Endothelial cell of umbilical vein (primary cell): ENCODE data around the gene KRT37. TPM values are rescaled to one million over a fixed set of nuclear protein-coding genes. Genes with fewer than 3 reads are reported as not detected.

Experiments used
- BruUV-seq: library from RNA; stranded (reverse); fragments of 400-500 nt; replicated peaks from 2 replicates; lab custom pipeline; 2021; lab: Mats Ljungman, UMichigan
- CTCF ChIA-PET: fragments of 300-600, 350-600 bp; sonication (Branson Sonifier 250); formaldehyde crosslinking; loops from one replicate; lab custom pipeline; 2021; ENCODE audit warnings: antibody characterized with exemption, inconsistent platforms; lab: Charles Lee
- POLR2A ChIA-PET: fragments of 300-600, 350-600 bp; sonication (Branson Sonifier 250); formaldehyde crosslinking; loops from one replicate; lab custom pipeline; 2021; ENCODE audit warnings: antibody characterized with exemption, inconsistent platforms; lab: Charles Lee
- DNase-seq: peaks from one replicate; pipeline ENCODE4 v3.0.0-alpha.2; 2011; ENCODE audit warnings: low read depth, low spot score
- FAIRE-seq: peaks from 2 replicates; lab custom pipeline; 2011; peaks lifted over from hg19 to GRCh38; lab: Jason Lieb, UNC
- H2AFZ ChIP-seq: 2 replicates; pipeline ENCODE4 v1.6.0; 2012; ENCODE audit warnings: low read depth, low read length, control low read depth, inconsistent platforms
- H3K27ac ChIP-seq: 2 replicates; pipeline ENCODE4 v1.5.1; 2011; ENCODE audit warnings: low read depth, mild to moderate bottlenecking, control low read depth, low read length, moderate library complexity; ENCODE audit not compliant: insufficient read depth
- H3K27me3 ChIP-seq, 2 experiments: 2 replicates each; pipeline versions ENCODE4 v1.6.0 to v1.6.1; 2011; ENCODE audit warnings: low read length in 2 of 2, mixed read lengths in 1 of 2; ENCODE audit not compliant: control insufficient read depth in 2 of 2, insufficient read depth in 2 of 2
- H3K36me3 ChIP-seq, 2 experiments: 2 replicates in 1 of 2; 3 replicates in 1 of 2; pipeline ENCODE4 v1.5.1; 2011; ENCODE audit warnings: low read length in 2 of 2, mild to moderate bottlenecking in 1 of 2, moderate library complexity in 1 of 2; ENCODE audit not compliant: control insufficient read depth in 2 of 2, insufficient read depth in 2 of 2; ENCODE audit errors: extremely low read depth in 1 of 2
- H3K4me1 ChIP-seq: 3 replicates; pipeline ENCODE4 v1.5.1; 2011; ENCODE audit warnings: mild to moderate bottlenecking, low read length; ENCODE audit not compliant: control insufficient read depth, insufficient read depth; ENCODE audit errors: extremely low read depth
- H3K4me2 ChIP-seq: 2 replicates; pipeline ENCODE4 v1.6.1; 2011; ENCODE audit warnings: low read length, control low read depth, mixed read lengths; ENCODE audit not compliant: insufficient read depth
- H3K4me3 ChIP-seq, 3 experiments: fragments of 200-600 bp in 1 of 3; sonication (generic), shearing (Covaris generic) in 1 of 3; replicated peaks in 1 of 3; 2 replicates each; pipeline ENCODE4 v1.5.1; 2011 to 2016; ENCODE audit warnings: control low read depth in 3 of 3, low read length in 3 of 3, mild to moderate bottlenecking in 2 of 3, inconsistent platforms in 1 of 3, low read depth in 1 of 3, moderate library complexity in 1 of 3; ENCODE audit not compliant: insufficient read depth in 1 of 3
- H3K79me2 ChIP-seq: 2 replicates; pipeline ENCODE4 v1.6.0; 2012; ENCODE audit warnings: low read length, inconsistent platforms; ENCODE audit not compliant: control insufficient read depth, insufficient read depth
- H3K9ac ChIP-seq: replicated peaks from 2 replicates; pipeline ENCODE3; 2011; ENCODE audit warnings: low read length, control low read depth; ENCODE audit not compliant: insufficient read depth; ENCODE audit errors: extremely low read depth
- H3K9me1 ChIP-seq: replicated peaks from 3 replicates; pipeline ENCODE4 v1.6.0; 2011; ENCODE audit warnings: mild to moderate bottlenecking, low read length; ENCODE audit not compliant: control insufficient read depth, insufficient read depth; ENCODE audit errors: extremely low read depth
- H3K9me3 ChIP-seq: replicated peaks from 2 replicates; pipeline ENCODE4 v1.5.1; 2012; ENCODE audit warnings: low read length, inconsistent platforms; ENCODE audit not compliant: control insufficient read depth, insufficient read depth
- H4K20me1 ChIP-seq: replicated peaks from 2 replicates; pipeline ENCODE3; 2011; ENCODE audit warnings: mild to moderate bottlenecking, low read length; ENCODE audit not compliant: control insufficient read depth, insufficient read depth; ENCODE audit errors: extremely low read depth
- CTCF ChIP-seq, 2 donors: IDR thresholded peaks; 1 replicate in 1 of 2; 2 replicates in 1 of 2; pipeline ENCODE4 v1.5.1; 2011; ENCODE audit warnings: low read length in 2 of 2, mild to moderate bottlenecking in 2 of 2, moderate library complexity in 2 of 2, control low read depth in 1 of 2, inconsistent platforms in 1 of 2, low read depth in 1 of 2; ENCODE audit not compliant: insufficient read depth in 1 of 2; ENCODE audit errors: extremely low read depth in 1 of 2
- EZH2 ChIP-seq: IDR thresholded peaks from 2 replicates; pipeline ENCODE4 v1.6.1; 2012; ENCODE audit warnings: borderline replicate concordance, low read depth, mild to moderate bottlenecking, moderate library complexity, low read length, inconsistent platforms; ENCODE audit not compliant: severe bottlenecking
- FOS ChIP-seq: IDR thresholded peaks from 2 replicates; pipeline ENCODE4 v1.6.1; 2011; ENCODE audit warnings: mild to moderate bottlenecking, low read length, moderate library complexity, borderline replicate concordance; ENCODE audit not compliant: insufficient read depth
- GATA2 ChIP-seq: IDR thresholded peaks from 2 replicates; pipeline ENCODE4 v1.7.0; 2011; ENCODE audit warnings: low read depth, mild to moderate bottlenecking, moderate library complexity, mixed read lengths, low read length; ENCODE audit not compliant: insufficient read length, insufficient read depth
- JUN ChIP-seq: IDR thresholded peaks from 2 replicates; pipeline ENCODE4 v1.6.1; 2011; ENCODE audit warnings: borderline replicate concordance, low read depth; ENCODE audit not compliant: insufficient read length, insufficient read depth
- MAX ChIP-seq: IDR thresholded peaks from 2 replicates; pipeline ENCODE4 v1.6.1; 2011; ENCODE audit not compliant: insufficient read depth, insufficient read length
- MYC ChIP-seq: IDR thresholded peaks from one replicate; pipeline ENCODE4 v1.6.1; 2011; ENCODE audit warnings: mild to moderate bottlenecking, low read depth, low read length
- POLR2A ChIP-seq: IDR thresholded peaks from 2 replicates; pipeline ENCODE4 v1.6.1; 2012; ENCODE audit warnings: low read depth, mild to moderate bottlenecking, control low read depth, low read length
- POLR2AphosphoS5 ChIP-seq: IDR thresholded peaks from 2 replicates; pipeline ENCODE4 v1.6.1; 2012; ENCODE audit warnings: low read depth, mild to moderate bottlenecking, control low read depth, low read length, moderate library complexity; ENCODE audit not compliant: insufficient read depth
- dilution Hi-C: fragments of 300-500 bp; cut with MboI; formaldehyde crosslinking; loops from one replicate; pipeline ENCODE4 v1.15.0; 2019; ENCODE audit warnings: low sequenced_read_pairs; ENCODE audit not compliant: extremely low pct_ligation_motif_present
- intact Hi-C: fragments of 100-400 bp; cut with micrococcal nuclease; formaldehyde crosslinking; loops from one replicate; pipeline ENCODE4 v1.10.0; 2022
- polyA plus RNA-seq, 4 experiments: library from polyadenylated mRNA; depleted of rRNA in 3 of 4; stranded (reverse) in 3 of 4; unstranded in 1 of 4; fragments of >200 nt; gene quantifications; 2 replicates each; pipeline versions ENCODE4 v1.2.1 to v1.2.3, GENCODE V29; 2011 to 2012; ENCODE audit warnings: missing spikeins in 1 of 4
- total RNA-seq: library from RNA; stranded (reverse); gene quantifications from 2 replicates; pipeline ENCODE4 v1.2.3, GENCODE V29; 2021

The KRT37 gene
- total and polyA plus RNA-seq, 2 donors (not counting 3 experiments of a cell fraction or from before 2014, with no cell fraction given), result not detected

GRCh38 chr17:41429667-41430066, 5.3 kb upstream of the KRT37 start:
- H2AFZ ChIP-seq, result no peak overlapping the region
- no peak overlapping the region for H3K9ac ChIP-seq
- H3K27me3 ChIP-seq, result peaks cover 2 to 5% of the 10 kb centered on the region in 2 experiments
- POLR2A ChIA-PET, result no interaction called here
- no peaks in the 10 kb centered on the region for H3K79me2 ChIP-seq
- CTCF ChIA-PET, result no interaction called here
- DNase-seq (no peak), FAIRE-seq (no peak)
- no peak overlapping the region for H3K27ac ChIP-seq
- H3K9me3 ChIP-seq, result no peaks in the 10 kb centered on the region
- H3K4me2 ChIP-seq, result no peak overlapping the region
- H3K9me1 ChIP-seq, result no peaks in the 10 kb centered on the region
- intact Hi-C loops (loop anchor here (10.0 kb wide), 1 partner anchor 45 kb away; no protein-coding TSS in a partner anchor), dilution Hi-C loops (no loop called here)
- no TSS peak for BruUV-seq
- TF ChIP-seq FOS (no peak), JUN (no peak)
- no peak overlapping the region for H3K4me3 ChIP-seq
- H3K4me1 ChIP-seq, result no peaks in the 10 kb centered on the region
- H3K36me3 ChIP-seq, result no peaks in the 10 kb centered on the region
- no peaks in the 10 kb centered on the region for H4K20me1 ChIP-seq

- Histone ChIP-seq H3K9ac (no peak overlapping the region), H3K4me1 (no peaks in the 10 kb centered on the region), H3K36me3 (no peaks in the 10 kb centered on the region), H4K20me1 (no peaks in the 10 kb centered on the region), H3K4me3 (no peak overlapping the region), H3K9me3 (no peaks in the 10 kb centered on the region), H3K27ac (no peak overlapping the region), H3K9me1 (no peaks in the 10 kb centered on the region), H3K27me3 (peaks cover 0 to 3% of the 10 kb centered on the region in 2 experiments), H3K4me2 (no peak overlapping the region), H3K79me2 (no peaks in the 10 kb centered on the region), H2AFZ (no peak overlapping the region)
- dilution Hi-C loops (no loop called here), intact Hi-C loops (loop anchor here (10.0 kb wide), 1 partner anchor 46 kb away; no protein-coding TSS in a partner anchor)
- FAIRE-seq (no peak), DNase-seq (no peak)
- ChIA-PET CTCF (interaction anchor here (0.8 kb wide), 1 partner anchor 120 kb away, joined by 4 read pairs; no protein-coding TSS in a partner anchor), POLR2A (no interaction called here)
- no TSS peak for BruUV-seq
- TF ChIP-seq POLR2A (no peak), GATA2 (no peak), CTCF (IDR thresholded peaks at IDR 0.05; ENCODE audit: extremely low read depth in 1 of 2, insufficient read depth in 1 of 2, low read depth in 1 of 2, low read length in 2 of 2) (no peak), MYC (no peak), MAX (no peak), FOS (no peak), EZH2 (no peak), JUN (no peak), POLR2AphosphoS5 (no peak)
These were observed 4.4 kb upstream of the KRT37 start for GRCh38 chr17:41428591-41429291.
